ENCODE measurements around the gene MRC1.

DNA sequence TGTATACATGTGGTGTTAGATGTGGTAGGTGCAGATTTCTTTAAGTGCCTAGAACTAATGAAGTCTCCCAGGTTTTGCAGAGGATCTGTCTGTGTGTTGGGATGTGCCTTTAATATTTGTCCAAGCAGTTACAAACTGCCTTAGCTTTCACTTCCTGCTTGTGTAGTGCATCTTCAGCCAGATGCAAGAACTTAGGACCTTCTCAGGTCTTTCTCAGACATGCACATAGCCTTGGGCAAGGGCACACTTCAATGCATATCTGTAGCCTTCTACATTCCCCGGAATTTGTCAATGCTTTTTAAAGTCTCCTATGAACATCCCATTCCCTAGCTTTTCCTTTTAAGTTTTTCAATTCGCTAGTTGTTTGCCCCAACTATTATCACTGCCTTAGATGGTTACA is 95.4 kb downstream of the MRC1 start:
- TF ChIP-seq, protein P1, sequence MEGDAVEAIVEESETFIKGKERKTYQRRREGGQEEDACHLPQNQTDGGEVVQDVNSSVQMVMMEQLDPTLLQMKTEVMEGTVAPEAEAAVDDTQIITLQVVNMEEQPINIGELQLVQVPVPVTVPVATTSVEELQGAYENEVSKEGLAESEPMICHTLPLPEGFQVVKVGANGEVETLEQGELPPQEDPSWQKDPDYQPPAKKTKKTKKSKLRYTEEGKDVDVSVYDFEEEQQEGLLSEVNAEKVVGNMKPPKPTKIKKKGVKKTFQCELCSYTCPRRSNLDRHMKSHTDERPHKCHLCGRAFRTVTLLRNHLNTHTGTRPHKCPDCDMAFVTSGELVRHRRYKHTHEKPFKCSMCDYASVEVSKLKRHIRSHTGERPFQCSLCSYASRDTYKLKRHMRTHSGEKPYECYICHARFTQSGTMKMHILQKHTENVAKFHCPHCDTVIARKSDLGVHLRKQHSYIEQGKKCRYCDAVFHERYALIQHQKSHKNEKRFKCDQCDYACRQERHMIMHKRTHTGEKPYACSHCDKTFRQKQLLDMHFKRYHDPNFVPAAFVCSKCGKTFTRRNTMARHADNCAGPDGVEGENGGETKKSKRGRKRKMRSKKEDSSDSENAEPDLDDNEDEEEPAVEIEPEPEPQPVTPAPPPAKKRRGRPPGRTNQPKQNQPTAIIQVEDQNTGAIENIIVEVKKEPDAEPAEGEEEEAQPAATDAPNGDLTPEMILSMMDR (IDR thresholded peaks at IDR 0.05; ENCODE audit: insufficient read depth, low read depth, low read length): no peak
- TF ChIP-seq EZH2 (IDR thresholded peaks at IDR 0.05; ENCODE audit: insufficient read depth, low read length): no peak
